ENCODE results near the gene CST9. TPM values are rescaled to one million over a fixed set of nuclear protein-coding genes. Genes with fewer than 3 reads are reported as not detected.

Gene CST9
- total RNA-seq (not detected), total RNA-seq (0 reads per million in 2 donors)

- no peaks in the 10 kb centered on the region for H3K9me3 ChIP-seq (ENCODE audit: control insufficient read depth, low read length, poor library complexity, severe bottlenecking)
- no peak within 1 kb of the TSS for H3K4me3 Mint-ChIP-seq
- H3K4me1 Mint-ChIP-seq, result peaks cover 2% of the 10 kb centered on the region
- ATAC-seq, result no peak
- no peak for DNase-seq
- H3K27me3 Mint-ChIP-seq, result peaks cover 20% of the 10 kb centered on the region
- no peaks in the 10 kb centered on the region for H3K36me3 Mint-ChIP-seq (ENCODE audit: low read depth)
- no peak within 1 kb of the TSS for H3K27ac Mint-ChIP-seq
Observed at GRCh38 chr20:23605867-23606651, at the start of gene CST9. TSS of gene CST9 (minus strand) at chr20:23605917. CDS start at chr20:23605864, 53 bp downstream.

GRCh38 chr20:23654717-23655116 lies 49.0 kb upstream of the CST9 start:
- no peak overlapping the region for H3K27ac Mint-ChIP-seq
- DNase-seq (no peak), ATAC-seq (no peak)
- H3K36me3 Mint-ChIP-seq (ENCODE audit: low read depth), result peaks cover 2% of the 10 kb centered on the region
- no peaks in the 10 kb centered on the region for H3K9me3 ChIP-seq (ENCODE audit: control insufficient read depth, low read length, poor library complexity, severe bottlenecking)
- H3K27me3 Mint-ChIP-seq, result peaks cover 33% of the 10 kb centered on the region
- H3K4me3 Mint-ChIP-seq, result no peak overlapping the region
- H3K4me1 Mint-ChIP-seq, result no peaks in the 10 kb centered on the region

GRCh38 chr20:23654000-23654399 lies 48.3 kb upstream of the CST9 start:
- Mint-ChIP-seq H3K36me3 (ENCODE audit: low read depth) (peaks cover 2% of the 10 kb centered on the region), H3K27ac (no peak overlapping the region), H3K4me3 (no peak overlapping the region), H3K4me1 (no peaks in the 10 kb centered on the region), H3K27me3 (peaks cover 33% of the 10 kb centered on the region)
- ATAC-seq, result no peak
- no peaks in the 10 kb centered on the region for H3K9me3 ChIP-seq (ENCODE audit: control insufficient read depth, low read length, poor library complexity, severe bottlenecking)
- DNase-seq, result no peak

GRCh38 chr20:23653400-23653938 lies 47.8 kb upstream of the CST9 start:
- H3K36me3 Mint-ChIP-seq (ENCODE audit: low read depth), result peaks cover 2% of the 10 kb centered on the region
- ATAC-seq (no peak), DNase-seq (no peak)
- no peak overlapping the region for H3K4me3 Mint-ChIP-seq
- no peak overlapping the region for H3K27ac Mint-ChIP-seq
- peaks cover 33% of the 10 kb centered on the region for H3K27me3 Mint-ChIP-seq
- H3K4me1 Mint-ChIP-seq, result no peaks in the 10 kb centered on the region
- H3K9me3 ChIP-seq (ENCODE audit: control insufficient read depth, low read length, poor library complexity, severe bottlenecking), result no peaks in the 10 kb centered on the region

- ATAC-seq (no peak), DNase-seq (no peak)
- Mint-ChIP-seq H3K27ac (no peak overlapping the region), H3K36me3 (ENCODE audit: low read depth) (peaks cover 2% of the 10 kb centered on the region), H3K4me3 (no peak overlapping the region), H3K27me3 (peaks cover 33% of the 10 kb centered on the region), H3K4me1 (no peaks in the 10 kb centered on the region)
- H3K9me3 ChIP-seq (ENCODE audit: control insufficient read depth, low read length, poor library complexity, severe bottlenecking), result no peaks in the 10 kb centered on the region
Observed at GRCh38 chr20:23652926-23653325, 47.2 kb upstream of the CST9 start.

GRCh38 chr20:23652371-23652770 lies 46.7 kb upstream of the CST9 start:
- no peaks in the 10 kb centered on the region for H3K9me3 ChIP-seq (ENCODE audit: control insufficient read depth, low read length, poor library complexity, severe bottlenecking)
- Mint-ChIP-seq H3K4me3 (no peak overlapping the region), H3K27me3 (peaks cover 33% of the 10 kb centered on the region), H3K27ac (no peak overlapping the region), H3K36me3 (ENCODE audit: low read depth) (peaks cover 2% of the 10 kb centered on the region), H3K4me1 (no peaks in the 10 kb centered on the region)
- ATAC-seq, result no peak
- no peak for DNase-seq

GRCh38 chr20:23651117-23651516 lies 45.4 kb upstream of the CST9 start:
- Mint-ChIP-seq H3K4me1 (no peaks in the 10 kb centered on the region), H3K4me3 (no peak overlapping the region), H3K27me3 (peaks cover 28% of the 10 kb centered on the region), H3K36me3 (ENCODE audit: low read depth) (peaks cover under 1% of the 10 kb centered on the region), H3K27ac (no peak overlapping the region)
- no peak for DNase-seq
- H3K9me3 ChIP-seq (ENCODE audit: control insufficient read depth, low read length, poor library complexity, severe bottlenecking), result no peaks in the 10 kb centered on the region
- no peak for ATAC-seq

GRCh38 chr20:23649830-23650417 lies 44.2 kb upstream of the CST9 start:
- ATAC-seq (no peak), DNase-seq (no peak)
- H3K27me3 Mint-ChIP-seq, result peaks cover 36% of the 10 kb centered on the region
- no peaks in the 10 kb centered on the region for H3K36me3 Mint-ChIP-seq (ENCODE audit: low read depth)
- no peak overlapping the region for H3K4me3 Mint-ChIP-seq
- no peaks in the 10 kb centered on the region for H3K4me1 Mint-ChIP-seq
- no peak overlapping the region for H3K27ac Mint-ChIP-seq
- no peaks in the 10 kb centered on the region for H3K9me3 ChIP-seq (ENCODE audit: control insufficient read depth, low read length, poor library complexity, severe bottlenecking)

- no peak for DNase-seq
- Mint-ChIP-seq H3K27ac (no peak overlapping the region), H3K4me3 (no peak overlapping the region), H3K27me3 (peaks cover 29% of the 10 kb centered on the region), H3K36me3 (ENCODE audit: low read depth) (no peaks in the 10 kb centered on the region), H3K4me1 (no peaks in the 10 kb centered on the region)
- no peak for ATAC-seq
- H3K9me3 ChIP-seq (ENCODE audit: control insufficient read depth, low read length, poor library complexity, severe bottlenecking), result no peaks in the 10 kb centered on the region
Observed at GRCh38 chr20:23649242-23649641, 43.5 kb upstream of the CST9 start.

GRCh38 chr20:23647346-23647745 lies 41.6 kb upstream of the CST9 start:
- Mint-ChIP-seq H3K27me3 (peaks cover 21% of the 10 kb centered on the region), H3K36me3 (ENCODE audit: low read depth) (no peaks in the 10 kb centered on the region), H3K4me3 (no peak overlapping the region), H3K27ac (no peak overlapping the region), H3K4me1 (peaks cover 3% of the 10 kb centered on the region)
- no peak for DNase-seq
- ATAC-seq, result no peak
- no peaks in the 10 kb centered on the region for H3K9me3 ChIP-seq (ENCODE audit: control insufficient read depth, low read length, poor library complexity, severe bottlenecking)

GRCh38 chr20:23646106-23646873 lies 40.6 kb upstream of the CST9 start:
- Mint-ChIP-seq H3K36me3 (ENCODE audit: low read depth) (no peaks in the 10 kb centered on the region), H3K4me3 (no peak overlapping the region), H3K4me1 (peaks cover 3% of the 10 kb centered on the region), H3K27ac (no peak overlapping the region), H3K27me3 (peaks cover 21% of the 10 kb centered on the region)
- no peak for DNase-seq
- no peaks in the 10 kb centered on the region for H3K9me3 ChIP-seq (ENCODE audit: control insufficient read depth, low read length, poor library complexity, severe bottlenecking)
- no peak for ATAC-seq

- no peak overlapping the region for H3K4me3 Mint-ChIP-seq
- H3K27me3 Mint-ChIP-seq, result peaks cover 23% of the 10 kb centered on the region
- H3K36me3 Mint-ChIP-seq (ENCODE audit: low read depth), result no peaks in the 10 kb centered on the region
- H3K27ac Mint-ChIP-seq, result no peak overlapping the region
- no peak for DNase-seq
- no peak for ATAC-seq
- H3K4me1 Mint-ChIP-seq, result peaks cover 3% of the 10 kb centered on the region
- no peaks in the 10 kb centered on the region for H3K9me3 ChIP-seq (ENCODE audit: control insufficient read depth, low read length, poor library complexity, severe bottlenecking)
Observed at GRCh38 chr20:23645575-23645974, 39.9 kb upstream of the CST9 start.

GRCh38 chr20:23644164-23644563 lies 38.4 kb upstream of the CST9 start:
- DNase-seq (no peak), ATAC-seq (no peak)
- no peaks in the 10 kb centered on the region for H3K9me3 ChIP-seq (ENCODE audit: control insufficient read depth, low read length, poor library complexity, severe bottlenecking)
- Mint-ChIP-seq H3K27me3 (peaks cover 37% of the 10 kb centered on the region), H3K36me3 (ENCODE audit: low read depth) (no peaks in the 10 kb centered on the region), H3K27ac (no peak overlapping the region), H3K4me1 (peaks cover 3% of the 10 kb centered on the region), H3K4me3 (no peak overlapping the region)
